HepG2 (cell line): ENCODE data around the gene PRKAR1A. TPM values are rescaled to one million over a fixed set of nuclear protein-coding genes. Genes with fewer than 3 reads are reported as not detected.

ENCODE experiments used
- ATAC-seq: fragments of 200-7000 bp; cut with Tn5 transposase; 3 replicates; pipeline ENCODE4 v1.9.1; 2020; ENCODE audit warnings: mild to moderate bottlenecking, moderate library complexity
- BruUV-seq: library from RNA; stranded (reverse); fragments of 400-500 nt; replicated peaks from 2 replicates; lab custom pipeline; 2021; lab: Mats Ljungman, UMichigan
- CTCF ChIA-PET: fragments of 300-600 bp; formaldehyde crosslinking; extraction: SDS; loops from one replicate; lab custom pipeline; 2021; ENCODE audit warnings: low total read pairs, inconsistent platforms, low intra/inter-chr PET ratio; lab: Yijun Ruan, JAX
- POLR2A ChIA-PET: fragments of 350-600 bp; sonication (Branson Sonifier 250); formaldehyde crosslinking; loops from one replicate; lab custom pipeline; 2020; ENCODE audit warnings: antibody characterized with exemption, inconsistent platforms; lab: Yijun Ruan, JAX
- DNase-seq: peaks from one replicate; pipeline ENCODE4 v3.0.0-alpha.2; 2015; ENCODE audit warnings: low spot score
- FAIRE-seq: peaks from 3 replicates; lab custom pipeline; 2011; peaks lifted over from hg19 to GRCh38; lab: Jason Lieb, UNC
- H2AFZ ChIP-seq: one replicate; pipeline ENCODE4 v1.6.1; 2011; ENCODE audit warnings: low read length, inconsistent platforms
- H3K27ac ChIP-seq: fragments of 300-600 bp; 3 replicates; pipeline ENCODE4 v1.8.0; 2011; ENCODE audit warnings: mixed run types, mild to moderate bottlenecking, mixed read lengths, low read length, inconsistent platforms; ENCODE audit not compliant: insufficient read depth; ENCODE audit errors: extremely low read length
- H3K27me3 ChIP-seq, 2 experiments: fragments of 200-600 bp in 1 of 2; 2 replicates in 1 of 2; 3 replicates in 1 of 2; pipeline versions ENCODE4 v1.6.0 to v1.8.0; 2011; ENCODE audit warnings: low read length in 2 of 2, mild to moderate bottlenecking in 2 of 2, moderate library complexity in 2 of 2, inconsistent platforms in 1 of 2; ENCODE audit not compliant: insufficient read depth in 2 of 2, control insufficient read depth in 1 of 2
- H3K36me3 ChIP-seq, 2 experiments: fragments of 200-600 bp in 1 of 2; replicated peaks in 1 of 2; 2 replicates in 1 of 2; 3 replicates in 1 of 2; pipeline versions ENCODE4 v1.5.1 to v1.8.0; 2011; ENCODE audit warnings: low read length in 2 of 2, inconsistent platforms in 1 of 2; ENCODE audit not compliant: insufficient read depth in 2 of 2, control insufficient read depth in 1 of 2
- H3K4me1 ChIP-seq: 2 replicates; pipeline ENCODE4 v1.5.1; 2012; ENCODE audit warnings: low read length, inconsistent platforms; ENCODE audit not compliant: insufficient read depth
- H3K4me2 ChIP-seq: 2 replicates; pipeline ENCODE4 v1.6.0; 2011; ENCODE audit warnings: low read depth, low read length, inconsistent platforms
- H3K4me3 ChIP-seq, 3 experiments: fragments of 200-600 bp in 1 of 3; sonication (generic), shearing (Covaris generic) in 1 of 3; replicated peaks in 1 of 3; 2 replicates each; pipeline ENCODE4 v1.5.1; 2011 to 2016; ENCODE audit warnings: low read length in 3 of 3, inconsistent platforms in 2 of 3, low read depth in 2 of 3, mild to moderate bottlenecking in 2 of 3, control low read depth in 1 of 3, mixed read lengths in 1 of 3; ENCODE audit not compliant: insufficient read depth in 1 of 3
- H3K79me2 ChIP-seq: one replicate; pipeline ENCODE4 v1.6.1; 2011; ENCODE audit warnings: low read length, inconsistent platforms; ENCODE audit not compliant: insufficient read depth
- H3K9ac ChIP-seq: 2 replicates; pipeline ENCODE4 v1.6.0; 2011; ENCODE audit warnings: mild to moderate bottlenecking, low read depth, low read length, inconsistent platforms; ENCODE audit not compliant: insufficient read depth
- H3K9me3 ChIP-seq: 2 replicates; pipeline ENCODE4 v1.5.1; 2012; ENCODE audit warnings: mild to moderate bottlenecking, low read length
- H4K20me1 ChIP-seq: 2 replicates; pipeline ENCODE4 v1.6.0; 2011; ENCODE audit warnings: inconsistent platforms, mild to moderate bottlenecking, low read length, moderate library complexity; ENCODE audit not compliant: insufficient read depth
- AHR ChIP-seq: IDR thresholded peaks from 2 replicates; pipeline ENCODE4 v1.6.1; 2018; ENCODE audit warnings: missing genetic modification reagents, missing compliant biosample characterization
- ARID2 ChIP-seq: sonication (generic); formaldehyde crosslinking; IDR thresholded peaks from 2 replicates; pipeline ENCODE4 v1.8.1; 2022; ENCODE audit warnings: mild to moderate bottlenecking, missing genetic modification reagents, borderline replicate concordance
- ATF4 ChIP-seq, 2 experiments: fragments of 450-650 bp in 1 of 2; sonication (generic) in 1 of 2; formaldehyde crosslinking; IDR thresholded peaks; 2 replicates each; pipeline versions ENCODE4 v1.5.0 to v1.8.0; 2020 to 2022; ENCODE audit warnings: mild to moderate bottlenecking in 1 of 2, missing genetic modification reagents in 1 of 2
- BRD4 ChIP-seq: sonication (generic); formaldehyde crosslinking; IDR thresholded peaks from 2 replicates; pipeline ENCODE4 v1.4.0; 2020; ENCODE audit warnings: missing genetic modification reagents
- FOXP4 ChIP-seq: sonication (generic); formaldehyde crosslinking; IDR thresholded peaks from 2 replicates; pipeline ENCODE4 v1.4.0; 2020; ENCODE audit warnings: missing genetic modification reagents
- LCORL ChIP-seq, 2 experiments: fragments of 450-650 bp in 1 of 2; sonication (generic) in 1 of 2; formaldehyde crosslinking in 1 of 2; IDR thresholded peaks; 2 replicates each; pipeline versions ENCODE4 v1.5.0 to v1.6.1; 2017 to 2020; ENCODE audit warnings: antibody characterized with exemption in 1 of 2, missing genetic modification reagents in 1 of 2
- MTF1 ChIP-seq: sonication (generic); formaldehyde crosslinking; IDR thresholded peaks from 2 replicates; pipeline ENCODE4 v1.5.0; 2020; ENCODE audit warnings: missing genetic modification reagents
- PAXIP1 ChIP-seq: sonication (generic); formaldehyde crosslinking; conservative IDR thresholded peaks from 2 replicates; pipeline ENCODE4 v1.4.0; 2020; ENCODE audit warnings: mild to moderate bottlenecking, missing genetic modification reagents, moderate library complexity
- RNF2 ChIP-seq: fragments of 450-650 bp; conservative IDR thresholded peaks from 2 replicates; pipeline ENCODE4 v1.6.1; 2016; ENCODE audit warnings: low read depth
- SALL2 ChIP-seq: sonication (generic); formaldehyde crosslinking; IDR thresholded peaks from 2 replicates; pipeline ENCODE4 v1.8.1; 2023; ENCODE audit warnings: mild to moderate bottlenecking, missing genetic modification reagents, inconsistent platforms
- SRSF1 ChIP-seq: fragments of 200-400 bp; formaldehyde crosslinking; optimal IDR thresholded peaks from 2 replicates; pipeline ENCODE3; 2017; ENCODE audit warnings: mild to moderate bottlenecking, low read depth, low read length, moderate library complexity
- TFE3 ChIP-seq: IDR thresholded peaks from 2 replicates; pipeline ENCODE4 v1.6.1; 2016
- ZNF260 ChIP-seq: sonication (generic); formaldehyde crosslinking; IDR thresholded peaks from 2 replicates; pipeline ENCODE4 v1.4.0; 2020; ENCODE audit warnings: missing genetic modification reagents, low read depth, mild to moderate bottlenecking, borderline replicate concordance
- ZNF776 ChIP-seq: sonication (generic); formaldehyde crosslinking; IDR thresholded peaks from 2 replicates; pipeline ENCODE4 v1.4.0; 2020; ENCODE audit warnings: mild to moderate bottlenecking, missing genetic modification reagents
- ZNF782 ChIP-seq: sonication (generic); formaldehyde crosslinking; IDR thresholded peaks from 2 replicates; pipeline ENCODE4 v1.4.0; 2020; ENCODE audit warnings: missing genetic modification reagents, mild to moderate bottlenecking, borderline replicate concordance
- ZNF883 ChIP-seq: sonication (generic); formaldehyde crosslinking; IDR thresholded peaks from 2 replicates; pipeline ENCODE4 v1.5.1; 2020; ENCODE audit warnings: mild to moderate bottlenecking, missing genetic modification reagents; ENCODE audit errors: not compliant biosample characterization
- ZNF891 ChIP-seq: sonication (generic); formaldehyde crosslinking; IDR thresholded peaks from 2 replicates; pipeline ENCODE4 v1.5.0; 2020; ENCODE audit warnings: mild to moderate bottlenecking, missing genetic modification reagents
- WGBS: methylation state at CpG from one replicate; pipeline ENCODE4 v1.1.6; 2017; ENCODE audit warnings: low lambda C conversion rate; 5-methylcytosine and 5-hydroxymethylcytosine counted together
- in situ Hi-C: cut with HindIII; loops from 2 replicates; pipeline ENCODE4 v1.10.0; 2017; ENCODE audit warnings: low pct_unique_long_range_greater_than_20kb; ENCODE audit not compliant: extremely low pct_ligation_motif_present
- intact Hi-C: fragments of 100-400 bp; cut with micrococcal nuclease; formaldehyde crosslinking; loops from one replicate; pipeline ENCODE4 v1.10.0; 2022; ENCODE audit not compliant: unreplicated experiment
- polyA plus RNA-seq, 8 experiments: library from polyadenylated mRNA; depleted of rRNA in 3 of 8; stranded (reverse) in 7 of 8; unstranded in 1 of 8; fragments of >200 nt; fragmentation: Illumina TruSeq in 4 of 8; extraction: Trizol in 4 of 8; gene quantifications; 2 replicates each; pipeline versions ENCODE4 v1.2.1 to v1.2.3, GENCODE V29; 2011 to 2016; ENCODE audit warnings: low read depth in 4 of 8, missing spikeins in 1 of 8, mixed read lengths in 1 of 8; ENCODE audit not compliant: insufficient read depth in 1 of 8
- total RNA-seq, 5 experiments: library from RNA; depleted of rRNA; stranded (reverse); fragments of >200 nt; fragmentation: Illumina TruSeq; extraction: Trizol; gene quantifications; 2 replicates each; pipeline ENCODE4 v1.2.3, GENCODE V29; 2016; ENCODE audit warnings: low read depth in 1 of 5

PRKAR1A gene
- total and polyA plus RNA-seq, 2 of the 13 experiments (the other 11 are each of a cell fraction or from before 2014, with no cell fraction given) = 265 to 266 TPM

GRCh38 chr17:68567035-68567434 lies 54.8 kb downstream of the PRKAR1A start:
- intact Hi-C loops (no loop called here), in situ Hi-C loops (no loop called here)
- Histone ChIP-seq H3K9ac (no peak overlapping the region), H3K9me3 (no peaks in the 10 kb centered on the region), H3K36me3 (no peaks in the 10 kb centered on the region), H3K27ac (peak overlapping the region; percentile 15), H3K27me3 (no peaks in the 10 kb centered on the region), H3K4me2 (peak overlapping the region; percentile 20), H4K20me1 (no peaks in the 10 kb centered on the region), H3K79me2 (no peaks in the 10 kb centered on the region), H3K4me3 (no peak overlapping the region), H2AFZ (no peak overlapping the region), H3K4me1 (peaks cover 17% of the 10 kb centered on the region)
- ChIA-PET CTCF (no interaction called here), POLR2A (interaction anchor here (0.7 to 2.2 kb wide), 4 partner anchors 9 to 34 kb away, joined by 3 to 8 read pairs (median 4); no protein-coding TSS in a partner anchor)
- BruUV-seq = no TSS peak
- DNase-seq = peak; percentile 71
- ATAC-seq = peak; percentile 79
- FAIRE-seq = peak; percentile 44
- 20% methylated on average over 3 of the region's 3 CpGs for WGBS
- TF ChIP-seq PAXIP1 (CRISPR knock-in tag) (peak; percentile 43; the same call in 1 of the 2 replicates), ATF4 (CRISPR knock-in tag; IDR thresholded peaks at IDR 0.05) (0 out of 4 replicates have a peak, but pooled peaks of 1 of the 2 experiments have one; percentile 14), ZNF891 (CRISPR knock-in tag) (no peak), AHR (CRISPR knock-in tag) (no peak), ARID2 (0 out of 2 replicates have a peak, but pooled peaks have one; percentile 25), FOXP4 (CRISPR knock-in tag) (0 out of 2 replicates have a peak, but pooled peaks have one; percentile 25), SALL2 (CRISPR knock-in tag) (no peak), SRSF1 (no peak), ZNF782 (CRISPR knock-in tag) (no peak), TFE3 (CRISPR knock-in tag) (no peak), ZNF776 (no peak), RNF2 (no peak), ZNF883 (CRISPR knock-in tag) (no peak), MTF1 (CRISPR knock-in tag) (no peak), BRD4 (CRISPR knock-in tag) (no peak), ZNF260 (CRISPR knock-in tag) (no peak), LCORL (IDR thresholded peaks at IDR 0.05) (no peak), LCORL (CRISPR knock-in tag; IDR thresholded peaks at IDR 0.05) (peak; percentile 69; the same call in 1 of the 2 replicates)
